ENCODE measurements around the gene SEPSECS. TPM values are rescaled to one million over a fixed set of nuclear protein-coding genes. Genes with fewer than 3 reads are reported as not detected.

The SEPSECS gene
- total RNA-seq, 2 experiments from 2014 or later: 10.8 to 12.5 TPM

GRCh38 chr4:25172961-25173915 is 13.0 kb upstream of the SEPSECS start:
- no peaks in the 10 kb centered on the region for H3K9me3 Mint-ChIP-seq (ENCODE audit: insufficient read depth)
- no peaks in the 10 kb centered on the region for H3K27me3 Mint-ChIP-seq (ENCODE audit: low read depth)
- no peak overlapping the region for H3K4me3 Mint-ChIP-seq
- peaks cover 14% of the 10 kb centered on the region for H3K36me3 Mint-ChIP-seq (ENCODE audit: low read depth)
- peaks cover 3% of the 10 kb centered on the region for H3K4me1 Mint-ChIP-seq (ENCODE audit: low read depth)
- ATAC-seq: no peak
- POLR2A ChIA-PET: no interaction called here
- no peak for DNase-seq
- H3K27ac Mint-ChIP-seq: no peak overlapping the region
- CTCF ChIA-PET: interaction anchor here (1.2 kb wide), 1 partner anchor 11 kb away, joined by 6 read pairs; no protein-coding TSS in a partner anchor

GRCh38 chr4:25171201-25171865 is 11.1 kb upstream of the SEPSECS start:
- Mint-ChIP-seq H3K27ac (no peak overlapping the region), H3K36me3 (ENCODE audit: low read depth) (peaks cover 20% of the 10 kb centered on the region), H3K9me3 (ENCODE audit: insufficient read depth) (no peaks in the 10 kb centered on the region), H3K4me3 (no peak overlapping the region), H3K4me1 (ENCODE audit: low read depth) (no peaks in the 10 kb centered on the region), H3K27me3 (ENCODE audit: low read depth) (no peaks in the 10 kb centered on the region)
- DNase-seq (no peak), ATAC-seq (no peak)
- CTCF ChIA-PET: no interaction called here
- POLR2A ChIA-PET: no interaction called here

GRCh38 chr4:25169446-25169845 is 9.2 kb upstream of the SEPSECS start:
- POLR2A ChIA-PET: interaction anchor here (0.6 kb wide), 1 partner anchor 13 kb away, joined by 3 read pairs; no protein-coding TSS in a partner anchor
- H3K4me3 Mint-ChIP-seq: no peak overlapping the region
- no peak for ATAC-seq

GRCh38 chr4:25165916-25166315 is 5.7 kb upstream of the SEPSECS start:
- Mint-ChIP-seq H3K4me3 (no peak overlapping the region), H3K27me3 (ENCODE audit: low read depth) (no peaks in the 10 kb centered on the region), H3K4me1 (ENCODE audit: low read depth) (peaks cover 19% of the 10 kb centered on the region), H3K9me3 (ENCODE audit: insufficient read depth) (no peaks in the 10 kb centered on the region), H3K27ac (no peak overlapping the region), H3K36me3 (ENCODE audit: low read depth) (peaks cover 40% of the 10 kb centered on the region)
- ATAC-seq (no peak), DNase-seq (no peak)
- POLR2A ChIA-PET: no interaction called here
- CTCF ChIA-PET: interaction anchor here (1.4 kb wide), 1 partner anchor 146 kb away, joined by 4 read pairs; the partner anchor contains the start of gene ZCCHC4

More at GRCh38 chr4:25169446-25169845, 9.2 kb upstream of the SEPSECS start:
- no peak for DNase-seq
- H3K9me3 Mint-ChIP-seq (ENCODE audit: insufficient read depth): no peaks in the 10 kb centered on the region
- no peaks in the 10 kb centered on the region for H3K27me3 Mint-ChIP-seq (ENCODE audit: low read depth)
- no peak overlapping the region for H3K27ac Mint-ChIP-seq
- CTCF ChIA-PET: interaction anchor here (0.6 to 1.2 kb wide), 2 partner anchors 10 to 143 kb away, joined by 3 read pairs; partner anchors contain the start of gene SEPSECS
- peaks cover 32% of the 10 kb centered on the region for H3K36me3 Mint-ChIP-seq (ENCODE audit: low read depth)
- no peaks in the 10 kb centered on the region for H3K4me1 Mint-ChIP-seq (ENCODE audit: low read depth)

GRCh38 chr4:25163196-25163595 is 2.9 kb upstream of the SEPSECS start:
- DNase-seq: no peak
- Mint-ChIP-seq H3K27ac (no peak overlapping the region), H3K27me3 (ENCODE audit: low read depth) (no peaks in the 10 kb centered on the region), H3K4me3 (no peak overlapping the region), H3K4me1 (ENCODE audit: low read depth) (peaks cover 27% of the 10 kb centered on the region), H3K36me3 (ENCODE audit: low read depth) (peaks cover 42% of the 10 kb centered on the region), H3K9me3 (ENCODE audit: insufficient read depth) (no peaks in the 10 kb centered on the region)
- POLR2A ChIA-PET: interaction anchor here (0.8 to 2.5 kb wide), 2 partner anchors 71 to 149 kb away, joined by 4 to 14 read pairs; partner anchors contain the start of genes PI4K2B and ZCCHC4
- CTCF ChIA-PET: interaction anchor here (5.1 kb wide), 1 partner anchor 150 kb away, joined by 40 read pairs; the partner anchor contains the start of gene ZCCHC4
- ATAC-seq: no peak

- peaks cover 30% of the 10 kb centered on the region for H3K4me1 Mint-ChIP-seq (ENCODE audit: low read depth)
- no peak overlapping the region for H3K4me3 Mint-ChIP-seq
Observed at GRCh38 chr4:25162566-25162965, 2.3 kb upstream of the SEPSECS start.

GRCh38 chr4:25161593-25161950 is 1.3 kb upstream of the SEPSECS start:
- ChIA-PET CTCF (interaction anchor here (0.6 to 5.1 kb wide), 12 partner anchors 12 to 1443 kb away, joined by 3 to 40 read pairs (median 6); partner anchors contain the start of genes PI4K2B and ZCCHC4), POLR2A (interaction anchor here (0.8 to 3.9 kb wide), 4 partner anchors 16 to 151 kb away, joined by 4 to 59 read pairs (median 4); partner anchors contain the start of genes PI4K2B and ZCCHC4)
- ATAC-seq (no peak), DNase-seq (no peak)
- peak overlapping the region; percentile 95 for H3K27ac Mint-ChIP-seq
- H3K27me3 Mint-ChIP-seq (ENCODE audit: low read depth): no peaks in the 10 kb centered on the region
- H3K9me3 Mint-ChIP-seq (ENCODE audit: insufficient read depth): no peaks in the 10 kb centered on the region
- peaks cover 33% of the 10 kb centered on the region for H3K4me1 Mint-ChIP-seq (ENCODE audit: low read depth)
- H3K4me3 Mint-ChIP-seq: peak overlapping the region; percentile 89
- peaks cover 43% of the 10 kb centered on the region for H3K36me3 Mint-ChIP-seq (ENCODE audit: low read depth)

More at GRCh38 chr4:25162566-25162965, 2.3 kb upstream of the SEPSECS start:
- Mint-ChIP-seq H3K27ac (no peak overlapping the region), H3K27me3 (ENCODE audit: low read depth) (no peaks in the 10 kb centered on the region), H3K36me3 (ENCODE audit: low read depth) (peaks cover 42% of the 10 kb centered on the region), H3K9me3 (ENCODE audit: insufficient read depth) (no peaks in the 10 kb centered on the region)
- ChIA-PET POLR2A (interaction anchor here (0.8 to 2.5 kb wide), 2 partner anchors 72 to 150 kb away, joined by 4 to 14 read pairs; partner anchors contain the start of genes PI4K2B and ZCCHC4), CTCF (interaction anchor here (0.8 to 5.1 kb wide), 5 partner anchors 11 to 205 kb away, joined by 3 to 40 read pairs (median 16); partner anchors contain the start of gene ZCCHC4)
- DNase-seq (no peak), ATAC-seq (no peak)

GRCh38 chr4:25160714-25161592 is 704 bp upstream of the SEPSECS start:
- no peaks in the 10 kb centered on the region for H3K9me3 Mint-ChIP-seq (ENCODE audit: insufficient read depth)
- peaks cover 38% of the 10 kb centered on the region for H3K36me3 Mint-ChIP-seq (ENCODE audit: low read depth)
- H3K27me3 Mint-ChIP-seq (ENCODE audit: low read depth): no peaks in the 10 kb centered on the region
- ChIA-PET POLR2A (interaction anchor here (0.8 to 3.9 kb wide), 11 partner anchors 10 to 699 kb away, joined by 3 to 59 read pairs (median 5); partner anchors contain the start of genes ANAPC4, DHX15, PI4K2B and ZCCHC4), CTCF (interaction anchor here (0.6 to 5.1 kb wide), 15 partner anchors 12 to 207 kb away, joined by 3 to 40 read pairs (median 5); partner anchors contain the start of genes PI4K2B and ZCCHC4)
- peak overlapping the region; percentile 95 for H3K27ac Mint-ChIP-seq
- DNase-seq (no peak), ATAC-seq (peak; percentile 48)
- H3K4me3 Mint-ChIP-seq: peak overlapping the region; percentile 89
- H3K4me1 Mint-ChIP-seq (ENCODE audit: low read depth): peaks cover 33% of the 10 kb centered on the region

- peak overlapping the region; percentile 89 for H3K4me3 Mint-ChIP-seq
- peaks cover 34% of the 10 kb centered on the region for H3K4me1 Mint-ChIP-seq (ENCODE audit: low read depth)
- peak overlapping the region; percentile 95 for H3K27ac Mint-ChIP-seq
- no peaks in the 10 kb centered on the region for H3K27me3 Mint-ChIP-seq (ENCODE audit: low read depth)
- no peaks in the 10 kb centered on the region for H3K9me3 Mint-ChIP-seq (ENCODE audit: insufficient read depth)
- H3K36me3 Mint-ChIP-seq (ENCODE audit: low read depth): peaks cover 33% of the 10 kb centered on the region
- DNase-seq: no peak
- ChIA-PET CTCF (interaction anchor here (1.1 to 1.9 kb wide), 2 partner anchors 14 to 15 kb away, joined by 6 to 12 read pairs; no protein-coding TSS in a partner anchor), POLR2A (interaction anchor here (3.9 kb wide), 1 partner anchor 75 kb away, joined by 59 read pairs; the partner anchor contains the start of gene PI4K2B)
- no peak for ATAC-seq
Observed at GRCh38 chr4:25158817-25159216, 1.4 kb downstream of the SEPSECS start.

- POLR2A ChIA-PET: interaction anchor here (0.6 to 0.7 kb wide), 2 partner anchors 235 to 637 kb away, joined by 3 to 4 read pairs; no protein-coding TSS in a partner anchor
- H3K4me3 Mint-ChIP-seq: no peak overlapping the region
- no peak overlapping the region for H3K27ac Mint-ChIP-seq
- H3K4me1 Mint-ChIP-seq (ENCODE audit: low read depth): peaks cover 28% of the 10 kb centered on the region
- no peaks in the 10 kb centered on the region for H3K9me3 Mint-ChIP-seq (ENCODE audit: insufficient read depth)
- CTCF ChIA-PET: interaction anchor here (1.6 kb wide), 1 partner anchor 155 kb away, joined by 4 read pairs; the partner anchor contains the start of gene ZCCHC4
- DNase-seq (no peak), ATAC-seq (no peak)
- H3K27me3 Mint-ChIP-seq (ENCODE audit: low read depth): no peaks in the 10 kb centered on the region
- H3K36me3 Mint-ChIP-seq (ENCODE audit: low read depth): peaks cover 24% of the 10 kb centered on the region
Observed at GRCh38 chr4:25157081-25157480, 3.2 kb downstream of the SEPSECS start.

Measured in activated CD8-positive, alpha-beta T cell treated with anti-CD3 and anti-CD28 coated beads, Interleukin-2, amount 10 ng/mL, durations not matched to agents 7 days and 5 days (primary cell).